ENCODE measurements around the gene EHMT2.

Gene EHMT2

GRCh38 chr6:31834367-31835250 lies 62.9 kb downstream of the EHMT2 start:
- peak overlapping the region; percentile 87 for H4K91ac ChIP-seq (ENCODE audit: low read depth, low read length)
- peak overlapping the region; percentile 85 for H2AFZ ChIP-seq (ENCODE audit: insufficient read depth, low read length, poor library complexity)
- peaks cover 17% of the 10 kb centered on the region for H3K79me1 ChIP-seq (ENCODE audit: low read length)
- peaks cover 24% of the 10 kb centered on the region for H3K79me2 ChIP-seq (ENCODE audit: control insufficient read depth, insufficient read depth, low read length, poor library complexity)
- H3K18ac ChIP-seq (ENCODE audit: low read length): peak overlapping the region; percentile 94
- H3K9me3 ChIP-seq (ENCODE audit: insufficient read depth, low read depth, low read length): no peaks in the 10 kb centered on the region
- H2BK12ac ChIP-seq (ENCODE audit: low read length): peak overlapping the region; percentile 2
- peak; percentile 79 to 89 for DNase-seq
- peak overlapping the region; percentile 94 for H2AK5ac ChIP-seq (ENCODE audit: low read length)
- peak overlapping the region; percentile 93 for H3K4me2 ChIP-seq (ENCODE audit: low read length)
- H4K12ac ChIP-seq (ENCODE audit: low read depth, low read length): peak overlapping the region; percentile 33
- H3K36me3 ChIP-seq (ENCODE audit: control insufficient read depth in 1 of 2, insufficient read depth in 2 of 2, low read length in 2 of 2): peaks cover 22 to 32% of the 10 kb centered on the region in 2 experiments
- H3K23ac ChIP-seq (ENCODE audit: low read length): no peak overlapping the region
- peak overlapping the region; percentile 99 for H3K4ac ChIP-seq (ENCODE audit: low read depth, low read length)
- peak overlapping the region; percentile 98 for H3K14ac ChIP-seq (ENCODE audit: low read length)
- peak overlapping the region; percentile 65 for H2BK120ac ChIP-seq (ENCODE audit: insufficient read depth, low read length, poor library complexity)
- WGBS (ENCODE audit: extremely low coverage, insufficient coverage, insufficient read length): no CpG with 5 or more reads among the region's 59 CpGs
- peak overlapping the region; percentile 85 for H2BK5ac ChIP-seq (ENCODE audit: low read depth, low read length, poor library complexity)
- peak overlapping the region; percentile 100 for H3K4me3 ChIP-seq (ENCODE audit: low read depth, low read length)
- peak overlapping the region; percentile 100 for H3K9ac ChIP-seq (ENCODE audit: low read length)
- peak overlapping the region; percentile 91 for H4K8ac ChIP-seq (ENCODE audit: low read depth, low read length)
- no peaks in the 10 kb centered on the region for H3K27me3 ChIP-seq (ENCODE audit: insufficient read depth, low read length)
- H3K4me1 ChIP-seq (ENCODE audit: control insufficient read depth in 1 of 2, insufficient read depth in 2 of 2, low read length in 2 of 2): peaks cover 17 to 22% of the 10 kb centered on the region in 2 experiments
- H3K27ac ChIP-seq (ENCODE audit: low read depth, low read length): peak overlapping the region; percentile 86

- no CpG with 5 or more reads among the region's 15 CpGs for WGBS (ENCODE audit: extremely low coverage, insufficient coverage, insufficient read length)
- no peak overlapping the region for H4K8ac ChIP-seq (ENCODE audit: low read depth, low read length)
- peaks cover 5% of the 10 kb centered on the region in 2 experiments for H3K36me3 ChIP-seq (ENCODE audit: control insufficient read depth in 1 of 2, insufficient read depth in 2 of 2, low read length in 2 of 2)
- H3K4me3 ChIP-seq (ENCODE audit: low read depth, low read length): no peak overlapping the region
- no peak overlapping the region for H2BK120ac ChIP-seq (ENCODE audit: insufficient read depth, low read length, poor library complexity)
- peak; percentile 34 to 71 for DNase-seq
- H3K79me1 ChIP-seq (ENCODE audit: low read length): peaks cover 20% of the 10 kb centered on the region
- no peak overlapping the region for H3K9ac ChIP-seq (ENCODE audit: low read length)
- no peak overlapping the region for H3K18ac ChIP-seq (ENCODE audit: low read length)
- H3K4me2 ChIP-seq (ENCODE audit: low read length): no peak overlapping the region
- peaks cover 10 to 14% of the 10 kb centered on the region in 2 experiments for H3K4me1 ChIP-seq (ENCODE audit: control insufficient read depth in 1 of 2, insufficient read depth in 2 of 2, low read length in 2 of 2)
- peaks cover 22% of the 10 kb centered on the region for H3K79me2 ChIP-seq (ENCODE audit: control insufficient read depth, insufficient read depth, low read length, poor library complexity)
- no peak overlapping the region for H3K23ac ChIP-seq (ENCODE audit: low read length)
- no peaks in the 10 kb centered on the region for H3K9me3 ChIP-seq (ENCODE audit: insufficient read depth, low read depth, low read length)
- no peak overlapping the region for H4K12ac ChIP-seq (ENCODE audit: low read depth, low read length)
- H3K14ac ChIP-seq (ENCODE audit: low read length): no peak overlapping the region
- no peaks in the 10 kb centered on the region for H3K27me3 ChIP-seq (ENCODE audit: insufficient read depth, low read length)
- H2BK12ac ChIP-seq (ENCODE audit: low read length): no peak overlapping the region
- no peak overlapping the region for H2BK5ac ChIP-seq (ENCODE audit: low read depth, low read length, poor library complexity)
- no peak overlapping the region for H2AK5ac ChIP-seq (ENCODE audit: low read length)
- H3K27ac ChIP-seq (ENCODE audit: low read depth, low read length): no peak overlapping the region
- H2AFZ ChIP-seq (ENCODE audit: insufficient read depth, low read length, poor library complexity): no peak overlapping the region
- peak overlapping the region; percentile 66 for H3K4ac ChIP-seq (ENCODE audit: low read depth, low read length)
- no peak overlapping the region for H4K91ac ChIP-seq (ENCODE audit: low read depth, low read length)
Measured at GRCh38 chr6:31831350-31832215, 65.9 kb downstream of the EHMT2 start.

- Histone ChIP-seq H3K23ac (ENCODE audit: low read length) (no peak overlapping the region), H3K27me3 (ENCODE audit: insufficient read depth, low read length) (no peaks in the 10 kb centered on the region)
- WGBS (ENCODE audit: extremely low coverage, insufficient coverage, insufficient read length): no CpG with 5 or more reads among the region's 6 CpGs
Measured at GRCh38 chr6:31830886-31831335, 66.6 kb downstream of the EHMT2 start.

More at GRCh38 chr6:31830886-31831335, 66.6 kb downstream of the EHMT2 start:
- peak overlapping the region; percentile 31 for H2BK120ac ChIP-seq (ENCODE audit: insufficient read depth, low read length, poor library complexity)
- peak overlapping the region; percentile 41 for H2AK5ac ChIP-seq (ENCODE audit: low read length)
- no peak overlapping the region for H3K27ac ChIP-seq (ENCODE audit: low read depth, low read length)
- peaks cover 16% of the 10 kb centered on the region for H3K79me2 ChIP-seq (ENCODE audit: control insufficient read depth, insufficient read depth, low read length, poor library complexity)
- no peak overlapping the region for H3K14ac ChIP-seq (ENCODE audit: low read length)
- H3K79me1 ChIP-seq (ENCODE audit: low read length): peaks cover 21% of the 10 kb centered on the region
- H2BK5ac ChIP-seq (ENCODE audit: low read depth, low read length, poor library complexity): no peak overlapping the region
- H3K36me3 ChIP-seq (ENCODE audit: control insufficient read depth in 1 of 2, insufficient read depth in 2 of 2, low read length in 2 of 2): peaks cover under 1% of the 10 kb centered on the region in 2 experiments
- peak overlapping the region; percentile 11 for H4K8ac ChIP-seq (ENCODE audit: low read depth, low read length)
- no peak overlapping the region for H3K18ac ChIP-seq (ENCODE audit: low read length)
- H3K9me3 ChIP-seq (ENCODE audit: insufficient read depth, low read depth, low read length): no peaks in the 10 kb centered on the region
- H2BK12ac ChIP-seq (ENCODE audit: low read length): no peak overlapping the region
- no peak overlapping the region for H2AFZ ChIP-seq (ENCODE audit: insufficient read depth, low read length, poor library complexity)
- no peak overlapping the region for H3K9ac ChIP-seq (ENCODE audit: low read length)
- no peak overlapping the region for H4K91ac ChIP-seq (ENCODE audit: low read depth, low read length)
- peaks cover 10 to 13% of the 10 kb centered on the region in 2 experiments for H3K4me1 ChIP-seq (ENCODE audit: control insufficient read depth in 1 of 2, insufficient read depth in 2 of 2, low read length in 2 of 2)
- H4K12ac ChIP-seq (ENCODE audit: low read depth, low read length): no peak overlapping the region
- no peak overlapping the region for H3K4me3 ChIP-seq (ENCODE audit: low read depth, low read length)
- peak overlapping the region; percentile 68 for H3K4ac ChIP-seq (ENCODE audit: low read depth, low read length)
- peak overlapping the region; percentile 67 for H3K4me2 ChIP-seq (ENCODE audit: low read length)
- DNase-seq: peak in 1 of 2 donors; percentile 42

Data from trophoblast cell (in vitro differentiated cells and primary cell).